CD14-positive monocyte (primary cell): ENCODE results near the gene PRR16. TPM values are rescaled to one million over a fixed set of nuclear protein-coding genes. Genes with fewer than 3 reads are reported as not detected.
A peak's percentile ranks its signal among the peaks of the same experiment; 100 is the strongest.

Experiments
- DNase-seq, 3 donors: peaks; one replicate each; pipeline ENCODE4 v3.0.0-alpha.2; 2011 to 2022
- H2AFZ ChIP-seq: 2 replicates; pipeline ENCODE4 v1.6.0; 2012; ENCODE audit warnings: mild to moderate bottlenecking, low read depth, low read length, inconsistent platforms; ENCODE audit not compliant: insufficient read depth, poor library complexity, severe bottlenecking
- H3K27ac ChIP-seq, 2 donors: 1 replicate in 1 of 2; 2 replicates in 1 of 2; pipeline ENCODE4 v1.5.1; 2012 to 2013; ENCODE audit warnings: low read length in 2 of 2, control low read depth in 1 of 2, inconsistent platforms in 1 of 2, low read depth in 1 of 2, mild to moderate bottlenecking in 1 of 2
- H3K27me3 ChIP-seq, 2 donors: one replicate each; pipeline versions ENCODE4 v1.6.0 to v1.6.1; 2011 to 2013; ENCODE audit warnings: low read length in 2 of 2; ENCODE audit not compliant: control insufficient read depth in 2 of 2, insufficient read depth in 2 of 2
- H3K36me3 ChIP-seq, 2 donors: replicated peaks in 1 of 2; 1 replicate in 1 of 2; 2 replicates in 1 of 2; pipeline versions ENCODE4 v1.5.1 to v1.6.1; 2012 to 2013; ENCODE audit warnings: low read length in 2 of 2, control low read depth in 1 of 2, inconsistent platforms in 1 of 2, mild to moderate bottlenecking in 1 of 2; ENCODE audit not compliant: insufficient read depth in 2 of 2, control insufficient read depth in 1 of 2
- H3K4me1 ChIP-seq, 2 donors: 1 replicate in 1 of 2; 2 replicates in 1 of 2; pipeline versions ENCODE4 v1.5.1 to v1.6.1; 2012 to 2013; ENCODE audit warnings: low read length in 2 of 2, control low read depth in 1 of 2, inconsistent platforms in 1 of 2, mild to moderate bottlenecking in 1 of 2, moderate library complexity in 1 of 2; ENCODE audit not compliant: insufficient read depth in 2 of 2, control insufficient read depth in 1 of 2
- H3K4me2 ChIP-seq: replicated peaks from 2 replicates; pipeline ENCODE3; 2012; ENCODE audit warnings: low read length, moderate library complexity, mild to moderate bottlenecking; ENCODE audit not compliant: poor library complexity, severe bottlenecking; ENCODE audit errors: extremely low read depth
- H3K4me3 ChIP-seq, 3 experiments: fragments of 200-600 bp in 1 of 3; sonication (generic) in 1 of 3; replicated peaks in 1 of 3; 1 replicate in 2 of 3; 2 replicates in 1 of 3; pipeline ENCODE4 v1.5.1; 2011 to 2013; ENCODE audit warnings: low read length in 3 of 3, mild to moderate bottlenecking in 3 of 3, control low read depth in 2 of 3, low read depth in 2 of 3, inconsistent platforms in 1 of 3, moderate library complexity in 1 of 3
- H3K79me2 ChIP-seq: 2 replicates; pipeline ENCODE4 v1.6.0; 2012; ENCODE audit warnings: mild to moderate bottlenecking, control low read depth, inconsistent platforms, low read length, moderate library complexity; ENCODE audit not compliant: insufficient read depth
- H3K9ac ChIP-seq: 2 replicates; pipeline ENCODE4 v1.6.0; 2017; ENCODE audit warnings: low read length, mild to moderate bottlenecking; ENCODE audit not compliant: insufficient read depth, poor library complexity, severe bottlenecking
- H3K9me3 ChIP-seq, 2 donors: replicated peaks in 1 of 2; 1 replicate in 1 of 2; 2 replicates in 1 of 2; pipeline versions ENCODE4 v1.5.1 to v1.6.1; 2012 to 2013; ENCODE audit warnings: low read length in 2 of 2, control low read depth in 1 of 2; ENCODE audit not compliant: control insufficient read depth in 1 of 2, insufficient read depth in 1 of 2
- H4K20me1 ChIP-seq: 2 replicates; pipeline ENCODE4 v1.6.0; 2012; ENCODE audit warnings: mild to moderate bottlenecking, low read length, control low read depth, moderate library complexity; ENCODE audit not compliant: insufficient read depth
- H3K27ac Mint-ChIP-seq, 7 donors: one replicate each; pipeline ENCODE4 v1.8.0; 2020; ENCODE audit warnings: mild to moderate bottlenecking in 7 of 7, mixed read lengths in 7 of 7, moderate library complexity in 6 of 7, inconsistent platforms in 2 of 7
- H3K27me3 Mint-ChIP-seq, 3 donors: one replicate each; pipeline ENCODE4 v1.8.0; 2021 to 2022; ENCODE audit warnings: low read depth in 3 of 3, mild to moderate bottlenecking in 3 of 3, mixed read lengths in 3 of 3, moderate library complexity in 3 of 3, inconsistent platforms in 1 of 3
- H3K36me3 Mint-ChIP-seq, 2 donors: one replicate each; pipeline ENCODE4 v1.8.0; 2020; ENCODE audit warnings: mixed read lengths in 2 of 2, inconsistent platforms in 1 of 2, mild to moderate bottlenecking in 1 of 2
- H3K4me1 Mint-ChIP-seq: one replicate; pipeline ENCODE4 v1.8.0; 2020; ENCODE audit warnings: mild to moderate bottlenecking, mixed read lengths
- H3K4me3 Mint-ChIP-seq, 2 donors: one replicate each; pipeline ENCODE4 v1.8.0; 2020; ENCODE audit warnings: mild to moderate bottlenecking in 2 of 2, mixed read lengths in 2 of 2, moderate library complexity in 1 of 2
- H3K9me3 Mint-ChIP-seq, 7 donors: one replicate each; pipeline ENCODE4 v1.8.0; 2020 to 2022; ENCODE audit warnings: mixed read lengths in 7 of 7, mild to moderate bottlenecking in 6 of 7, moderate library complexity in 6 of 7, inconsistent platforms in 2 of 7
- WGBS: methylation state at CpG from one replicate; pipeline ENCODE4 v1.1.5; 2013; ENCODE audit warnings: missing lambda C conversion rate; ENCODE audit not compliant: insufficient coverage; 5-methylcytosine and 5-hydroxymethylcytosine counted together
- intact Hi-C, 2 donors: fragments of 100-400 bp; cut with micrococcal nuclease; formaldehyde crosslinking; loops; one replicate each; pipeline versions ENCODE4 v1.15.0 to v1.15.1; 2023
- polyA plus RNA-seq, 3 donors: library from polyadenylated mRNA; depleted of rRNA in 1 of 3; unstranded in 2 of 3; stranded (reverse) in 1 of 3; fragments of 300-500 nt in 2 of 3; fragments of >200 nt in 1 of 3; fragmentation: Illumina TruSeq in 2 of 3; gene quantifications; 1 replicate in 2 of 3; 2 replicates in 1 of 3; pipeline ENCODE4 v1.2.3, GENCODE V29; 2012 to 2021
- TF ChIP-seq, protein P1 (sequence below): fragments of 200-600 bp; IDR thresholded peaks from one replicate; pipeline ENCODE4 v1.8.0; 2022; ENCODE audit warnings: antibody characterized with exemption, mild to moderate bottlenecking

PRR16 gene
- polyA plus RNA-seq, 3 donors, result 0.14 to 0.74 (median 0.56) TPM

DNA sequence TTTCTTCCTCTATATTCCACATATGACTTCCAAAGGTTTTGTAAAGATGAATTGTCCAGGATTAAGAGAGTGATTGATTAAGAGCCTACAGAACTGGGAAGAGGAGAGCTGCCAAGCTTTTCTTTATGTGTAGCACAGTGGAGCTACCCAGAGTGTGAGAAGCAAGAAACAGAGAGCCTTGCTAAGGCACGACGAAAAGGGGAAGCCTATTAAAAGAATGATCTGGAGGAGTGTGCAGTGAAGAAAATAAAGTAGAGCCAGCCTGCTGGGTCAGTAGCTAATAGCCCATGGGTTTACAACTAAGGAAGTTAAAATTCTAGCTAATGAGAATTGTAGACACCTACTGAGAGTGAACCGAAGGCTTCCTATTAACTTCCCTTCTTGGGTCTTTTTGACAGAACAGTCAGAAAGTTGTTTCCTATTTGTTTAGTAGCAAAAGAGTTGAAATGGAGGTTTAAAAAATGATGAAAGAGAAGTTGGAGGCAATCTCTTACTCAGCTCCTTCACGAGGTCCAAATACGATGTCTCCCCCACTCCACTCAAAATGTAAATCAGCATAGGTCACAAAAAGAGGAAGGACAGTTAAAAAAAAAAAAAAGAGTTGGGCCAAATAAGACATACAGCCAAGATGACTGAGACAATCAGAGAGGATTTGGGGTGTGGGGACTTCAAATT is 957 bp upstream of the PRR16 start:
- Histone ChIP-seq H2AFZ (peak overlapping the region; percentile 87), H3K4me2 (peak overlapping the region; percentile 76), H3K9ac (no peak overlapping the region), H3K9me3 (no peaks in the 10 kb centered on the region), H3K27ac (peak overlapping the region in 1 of 2 donors; percentile 60), H3K4me3 (peak overlapping the region; percentile 44 to 79 (median 48)), H3K36me3 (no peaks in the 10 kb centered on the region), H3K4me1 (peaks cover 29 to 34% of the 10 kb centered on the region in 2 donors), H3K79me2 (no peaks in the 10 kb centered on the region), H4K20me1 (no peaks in the 10 kb centered on the region), H3K27me3 (peaks cover 18 to 28% of the 10 kb centered on the region in 2 donors)
- Mint-ChIP-seq H3K36me3 (peaks cover 0 to 3% of the 10 kb centered on the region in 2 donors), H3K4me3 (peak overlapping the region; percentile 90 to 99), H3K27me3 (peaks cover 25 to 33% (median 27%) of the 10 kb centered on the region in 3 donors), H3K9me3 (peaks cover 0 to 8% (median 1%) of the 10 kb centered on the region in 7 donors), H3K27ac (peak overlapping the region in 6 of 7 donors; percentile 26 to 82 (median 69)), H3K4me1 (peaks cover 32% of the 10 kb centered on the region)
- 0% methylated on average over 2 of the region's 5 CpGs for WGBS
- TF ChIP-seq, protein P1, sequence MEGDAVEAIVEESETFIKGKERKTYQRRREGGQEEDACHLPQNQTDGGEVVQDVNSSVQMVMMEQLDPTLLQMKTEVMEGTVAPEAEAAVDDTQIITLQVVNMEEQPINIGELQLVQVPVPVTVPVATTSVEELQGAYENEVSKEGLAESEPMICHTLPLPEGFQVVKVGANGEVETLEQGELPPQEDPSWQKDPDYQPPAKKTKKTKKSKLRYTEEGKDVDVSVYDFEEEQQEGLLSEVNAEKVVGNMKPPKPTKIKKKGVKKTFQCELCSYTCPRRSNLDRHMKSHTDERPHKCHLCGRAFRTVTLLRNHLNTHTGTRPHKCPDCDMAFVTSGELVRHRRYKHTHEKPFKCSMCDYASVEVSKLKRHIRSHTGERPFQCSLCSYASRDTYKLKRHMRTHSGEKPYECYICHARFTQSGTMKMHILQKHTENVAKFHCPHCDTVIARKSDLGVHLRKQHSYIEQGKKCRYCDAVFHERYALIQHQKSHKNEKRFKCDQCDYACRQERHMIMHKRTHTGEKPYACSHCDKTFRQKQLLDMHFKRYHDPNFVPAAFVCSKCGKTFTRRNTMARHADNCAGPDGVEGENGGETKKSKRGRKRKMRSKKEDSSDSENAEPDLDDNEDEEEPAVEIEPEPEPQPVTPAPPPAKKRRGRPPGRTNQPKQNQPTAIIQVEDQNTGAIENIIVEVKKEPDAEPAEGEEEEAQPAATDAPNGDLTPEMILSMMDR, result no peak
- intact Hi-C loops, result loop anchor here in 1 of 2 donors (10.0 kb wide), 1 partner anchor 198 kb away; no protein-coding TSS in a partner anchor
- DNase-seq, result peak; percentile 67 to 83 (median 68)

DNA sequence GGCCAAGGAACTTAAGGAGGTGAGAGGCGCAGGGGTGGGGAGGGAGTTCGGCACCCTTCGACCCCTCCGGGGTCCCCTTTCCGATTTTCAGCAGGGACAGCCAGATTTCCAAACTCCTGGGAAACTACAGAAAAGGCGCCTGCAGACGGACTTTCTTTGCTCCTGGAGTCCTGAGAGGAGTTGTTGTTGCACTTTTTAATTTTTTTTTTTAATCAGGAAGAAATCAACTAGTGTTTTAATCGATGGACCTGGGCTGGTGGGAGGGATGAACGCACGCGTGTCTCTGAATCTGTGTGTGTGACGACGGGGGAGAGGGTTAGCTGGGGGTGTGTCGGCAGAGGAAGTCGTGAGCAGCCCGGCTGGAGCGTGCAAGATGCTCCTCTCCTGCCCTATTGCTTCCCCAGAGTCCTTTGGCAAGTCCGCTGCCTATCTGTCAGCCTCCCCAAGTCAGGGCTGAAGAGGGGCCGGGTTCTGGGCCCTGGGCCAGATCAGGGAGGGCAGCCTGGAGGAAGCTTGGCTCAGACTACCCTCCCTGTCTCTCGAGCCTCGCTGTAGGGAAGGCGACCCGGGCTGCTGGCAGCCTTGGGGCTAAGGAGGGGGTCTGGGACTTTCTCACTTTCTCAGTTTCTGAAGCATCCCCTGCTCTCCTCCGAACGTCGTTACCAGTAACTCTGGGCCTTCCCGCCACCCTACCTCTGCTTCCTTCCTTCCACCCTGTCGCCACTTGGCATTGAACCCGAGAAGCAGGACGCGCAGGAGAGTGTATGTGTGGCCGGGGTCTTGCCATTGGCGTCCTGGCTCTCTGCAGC is 731 bp downstream of the PRR16 start:
- Histone ChIP-seq H3K4me3 (peak overlapping the region; percentile 44 to 79 (median 65)), H3K9me3 (no peaks in the 10 kb centered on the region), H3K36me3 (no peaks in the 10 kb centered on the region), H4K20me1 (no peaks in the 10 kb centered on the region), H3K9ac (peak overlapping the region; percentile 47), H3K4me2 (peak overlapping the region; percentile 76), H3K27me3 (peaks cover 18 to 28% of the 10 kb centered on the region in 2 donors), H3K4me1 (peaks cover 29 to 33% of the 10 kb centered on the region in 2 donors), H3K27ac (no peak overlapping the region), H2AFZ (peak overlapping the region; percentile 87), H3K79me2 (no peaks in the 10 kb centered on the region)
- H3K27me3 Mint-ChIP-seq, result peaks cover 25 to 33% (median 27%) of the 10 kb centered on the region in 3 donors
- H3K27ac Mint-ChIP-seq, result peak overlapping the region in 4 of 7 donors; percentile 25 to 80 (median 64)
- intact Hi-C loops, result loop anchor here in 1 of 2 donors (10.0 kb wide), 1 partner anchor 200 kb away; no protein-coding TSS in a partner anchor
- peaks cover 32% of the 10 kb centered on the region for H3K4me1 Mint-ChIP-seq
- peak; percentile 49 to 62 (median 54) for DNase-seq
- TF ChIP-seq, protein P1, result no peak
- under 1% methylated on average over 20 of the region's 33 CpGs for WGBS
- H3K4me3 Mint-ChIP-seq, result peak overlapping the region; percentile 90 to 99
- peaks cover 0 to 3% of the 10 kb centered on the region in 2 donors for H3K36me3 Mint-ChIP-seq
- peaks cover 0 to 8% (median 1%) of the 10 kb centered on the region in 7 donors for H3K9me3 Mint-ChIP-seq
